GM18861 (cell line): ENCODE results near the gene NME4.
"Not testable (repeated sequence)": the region's sequence is repeated elsewhere in the genome, so short reads cannot be mapped to it uniquely, and the experiment has no call there.

Experiments
- ATAC-seq: cut with Tn5 transposase; IDR thresholded peaks from one replicate; pipeline ENCODE4 v1.9.1; 2021; ENCODE audit not compliant: unreplicated experiment

The NME4 gene

DNA sequence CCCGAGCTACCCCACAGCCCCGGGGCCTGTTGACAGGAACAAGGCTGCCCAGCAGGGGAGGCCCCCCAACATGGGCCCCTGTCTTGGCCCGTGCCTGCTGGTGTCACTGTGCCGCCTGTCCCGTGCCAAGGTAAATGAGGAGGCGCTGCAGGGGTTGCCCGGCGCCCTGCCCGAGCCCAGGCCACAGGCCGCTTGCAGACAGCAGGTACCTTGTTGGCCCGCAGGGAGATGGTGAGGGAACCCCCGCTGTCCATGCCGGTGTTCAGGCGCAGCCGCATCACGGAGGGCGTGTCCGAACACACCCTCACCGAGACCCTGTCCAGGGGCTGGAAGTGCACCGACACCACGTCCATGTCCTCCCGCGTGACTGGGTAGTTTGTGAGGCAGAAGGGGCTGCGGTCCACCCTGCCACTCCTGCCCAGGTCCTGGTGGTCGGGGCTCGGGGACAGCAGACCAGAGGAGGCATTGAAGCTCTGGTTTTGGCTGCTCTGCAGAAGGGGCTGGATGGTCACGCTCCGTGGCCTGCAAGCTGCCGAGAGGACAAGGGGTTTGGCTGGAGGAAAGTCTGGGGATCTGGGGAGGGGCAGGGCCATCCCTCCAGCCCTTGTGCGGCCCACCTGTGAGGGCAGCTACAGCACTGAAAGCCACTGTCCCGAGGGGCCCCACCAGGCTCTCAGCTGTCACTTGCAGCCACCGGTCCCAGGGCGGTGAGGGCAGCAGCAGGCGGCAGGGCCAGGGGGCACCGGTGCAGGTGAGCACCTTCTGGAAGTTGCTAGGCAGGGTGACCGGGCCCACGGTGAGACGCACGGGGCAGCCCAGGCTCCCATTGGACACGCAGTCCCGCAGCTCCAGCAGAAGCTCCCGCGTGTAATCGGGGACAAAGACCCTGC is 20.8 kb upstream of the NME4 start:
- no peak for ATAC-seq

DNA sequence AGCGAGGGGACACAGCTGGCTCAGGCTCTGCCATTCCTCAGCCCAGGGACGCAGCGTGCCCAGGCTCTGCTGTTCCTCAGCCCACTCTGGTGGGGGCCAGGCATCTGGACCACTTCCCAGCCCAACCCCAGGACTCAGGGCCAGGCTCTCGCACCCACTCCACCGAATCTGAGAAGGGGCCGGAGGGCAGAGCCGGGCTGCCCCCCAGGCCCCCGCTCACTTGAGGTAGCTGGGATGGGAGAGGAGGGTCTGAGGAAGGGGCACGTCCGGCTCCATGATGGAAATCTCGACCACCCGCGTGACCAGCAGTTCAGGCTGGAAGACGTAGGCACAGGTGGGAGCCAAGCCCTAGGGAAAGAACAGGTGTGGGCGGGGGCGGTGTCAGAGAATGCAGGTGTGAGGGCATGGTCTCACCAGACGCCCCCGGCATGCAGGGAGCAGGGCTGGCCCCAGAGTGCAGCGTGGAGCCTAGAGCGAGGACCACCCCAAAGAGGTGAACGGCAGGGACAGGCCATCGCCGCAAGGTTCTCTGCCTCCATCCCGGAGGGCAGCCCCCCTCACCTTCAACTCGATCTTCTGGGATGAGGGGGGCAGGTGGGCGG is 20.1 kb upstream of the NME4 start:
- no peak for ATAC-seq

DNA sequence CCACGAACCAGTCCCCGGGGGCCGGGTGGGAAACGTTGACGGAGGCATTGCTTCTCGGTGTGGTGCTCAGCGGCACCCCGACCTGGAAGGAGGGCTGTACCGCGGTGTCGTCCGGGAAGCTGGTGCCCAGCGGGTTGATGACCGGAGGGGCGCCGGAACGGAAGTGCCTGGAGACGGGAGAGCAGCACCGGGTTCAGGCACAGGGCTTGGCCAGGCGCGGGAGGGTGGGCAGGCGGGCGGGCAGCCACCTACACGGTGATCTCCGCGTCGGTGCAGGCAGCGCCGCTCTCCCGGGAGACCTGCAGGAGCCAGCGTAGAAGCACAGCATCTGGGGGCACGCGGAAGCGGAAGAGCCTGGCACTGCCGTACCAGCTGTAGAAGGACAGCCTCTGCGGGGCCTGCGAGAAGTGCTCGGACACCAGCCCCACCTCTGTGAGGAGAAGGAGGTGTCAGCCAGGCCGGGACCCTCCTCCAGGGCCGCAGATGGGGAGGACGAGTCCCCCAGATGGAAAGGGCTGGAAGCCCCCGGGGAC is 19.5 kb upstream of the NME4 start:
- ATAC-seq: no peak

DNA sequence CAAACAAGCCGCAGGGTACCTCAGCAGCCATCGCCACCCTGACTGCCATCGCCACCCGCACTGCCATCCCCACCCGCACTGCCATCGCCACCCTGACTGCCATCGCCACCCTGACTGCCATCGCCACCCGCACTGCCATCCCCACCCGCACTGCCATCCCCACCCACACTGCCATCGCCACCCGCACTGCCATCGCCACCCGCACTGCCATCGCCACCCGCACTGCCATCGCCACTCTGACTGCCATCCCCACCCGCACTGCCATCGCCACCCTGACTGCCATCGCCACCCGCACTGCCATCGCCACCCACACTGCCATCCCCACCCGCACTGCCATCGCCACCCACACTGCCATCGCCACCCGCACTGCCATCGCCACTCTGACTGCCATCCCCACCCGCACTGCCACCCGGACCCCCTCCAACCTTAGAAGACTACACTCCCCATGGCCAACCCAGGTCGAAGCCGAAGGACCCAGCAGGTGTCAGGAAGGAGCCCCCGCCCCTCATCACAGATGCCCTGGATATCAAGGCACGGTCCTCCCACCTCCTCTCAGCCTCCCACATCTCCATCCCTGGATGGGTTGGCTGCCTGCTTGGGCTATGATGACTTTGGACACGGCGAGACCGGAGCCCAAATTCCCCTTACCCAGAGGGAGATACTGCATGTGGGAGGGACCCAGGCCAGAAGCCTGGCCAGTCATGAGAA is 18.7 kb upstream of the NME4 start:
- ATAC-seq: not testable (repeated sequence)

DNA sequence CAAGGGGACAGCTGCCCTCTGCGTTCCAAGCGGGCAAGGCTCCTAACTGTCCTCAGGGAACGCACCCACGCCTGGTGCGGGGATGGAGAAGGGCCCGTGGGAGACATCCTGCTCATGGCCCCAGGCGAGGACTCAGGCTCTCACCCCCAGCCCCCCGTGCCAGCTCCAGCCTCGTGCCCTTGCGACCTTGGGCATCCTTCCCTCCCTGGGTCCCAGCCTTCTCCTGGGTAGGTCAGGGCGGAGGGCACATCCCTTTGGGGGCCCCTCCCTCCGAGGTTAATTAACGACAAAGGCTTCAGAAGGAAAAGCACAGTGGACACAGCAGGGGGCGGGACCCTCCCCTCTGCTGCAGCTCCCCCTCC is 18.2 kb upstream of the NME4 start:
- ATAC-seq: no peak

DNA sequence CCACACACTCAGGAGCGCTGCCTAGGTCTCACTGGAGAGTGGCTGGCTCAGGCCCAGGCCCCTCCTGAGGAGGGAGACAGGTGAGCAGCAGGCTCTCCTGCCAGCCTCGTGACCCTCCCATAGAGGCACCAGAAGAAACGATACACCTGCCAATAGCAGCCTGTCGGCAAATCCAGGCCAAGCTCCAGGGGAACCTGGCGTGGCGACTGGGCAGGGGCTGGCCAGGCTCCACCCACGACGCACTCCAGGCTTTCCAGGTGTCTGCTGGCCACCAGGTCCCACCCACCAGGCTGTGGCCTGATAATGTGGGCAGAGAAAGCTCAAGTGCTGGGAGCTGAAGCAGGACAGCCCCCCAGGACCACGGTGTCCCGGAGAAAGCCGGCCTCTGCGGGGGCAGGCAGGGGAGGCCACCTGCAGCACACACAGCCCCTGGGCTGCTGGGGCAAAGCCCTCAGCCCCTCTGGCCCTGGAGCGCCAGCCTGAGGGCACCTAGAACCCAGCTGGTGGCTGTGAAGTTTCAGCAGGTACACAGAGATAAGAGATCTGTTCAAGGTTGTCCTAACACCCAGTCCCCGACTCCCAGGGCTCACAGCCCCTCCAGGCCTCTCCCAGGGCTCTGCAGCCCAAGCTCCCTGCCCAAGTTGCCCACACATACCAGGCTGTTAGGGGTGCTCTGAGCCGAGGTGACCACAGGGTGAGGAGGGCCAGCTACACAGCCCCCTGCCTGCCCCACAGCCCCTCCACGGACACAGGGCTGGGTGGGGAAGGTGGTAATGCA is 17.6 kb upstream of the NME4 start:
- ATAC-seq: no peak

DNA sequence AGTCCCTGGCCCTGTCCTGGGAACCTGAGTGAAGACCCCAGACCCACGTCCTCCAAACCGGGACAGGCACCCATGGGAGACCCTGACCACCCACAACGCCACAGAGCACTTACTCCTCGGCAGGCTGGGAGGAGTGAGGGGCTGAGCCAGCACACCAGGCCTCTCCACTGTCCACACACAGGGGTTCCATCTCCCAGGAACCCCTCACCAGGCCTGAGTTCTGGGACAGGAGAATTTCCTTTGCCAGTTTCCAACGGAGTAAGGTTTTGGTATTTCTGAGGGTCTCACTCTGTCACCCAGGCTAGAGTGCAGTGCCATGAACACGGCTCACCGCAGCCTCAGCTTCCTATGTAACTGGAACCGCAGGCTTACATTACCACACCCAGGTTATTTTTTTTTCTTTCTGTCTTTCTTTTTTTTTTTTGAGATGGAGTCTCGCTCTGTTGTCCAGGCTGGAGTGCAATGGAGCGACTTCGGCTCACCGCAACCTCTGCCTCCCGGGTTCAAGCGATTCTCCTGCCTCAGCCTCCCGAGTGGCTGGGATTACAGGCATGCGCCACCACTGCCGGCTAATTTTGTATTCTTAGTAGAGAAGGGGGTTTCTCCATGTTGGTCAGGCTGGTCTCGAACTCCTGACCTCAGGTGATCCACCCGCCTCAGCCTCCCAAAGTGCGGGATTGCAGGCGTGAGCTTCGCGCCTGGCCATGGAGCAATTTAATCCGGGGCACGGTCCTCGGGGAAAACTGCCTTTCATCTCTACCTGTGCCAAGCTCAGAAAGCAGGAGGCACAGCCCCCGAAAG is 16.8 kb upstream of the NME4 start:
- no peak for ATAC-seq

DNA sequence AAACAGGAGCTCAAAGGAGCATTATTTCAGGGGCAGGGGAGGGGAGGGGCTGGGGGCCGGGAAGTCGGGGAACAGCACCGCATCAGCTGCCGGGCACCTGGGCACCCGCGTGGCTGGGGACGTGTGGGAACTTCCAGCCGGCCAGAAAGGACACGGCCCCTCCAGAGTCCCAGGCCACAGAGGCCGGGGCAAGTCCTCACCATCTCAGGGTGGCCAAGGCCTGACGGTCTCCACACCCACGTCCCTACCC is 16.3 kb upstream of the NME4 start:
- ATAC-seq: no peak

DNA sequence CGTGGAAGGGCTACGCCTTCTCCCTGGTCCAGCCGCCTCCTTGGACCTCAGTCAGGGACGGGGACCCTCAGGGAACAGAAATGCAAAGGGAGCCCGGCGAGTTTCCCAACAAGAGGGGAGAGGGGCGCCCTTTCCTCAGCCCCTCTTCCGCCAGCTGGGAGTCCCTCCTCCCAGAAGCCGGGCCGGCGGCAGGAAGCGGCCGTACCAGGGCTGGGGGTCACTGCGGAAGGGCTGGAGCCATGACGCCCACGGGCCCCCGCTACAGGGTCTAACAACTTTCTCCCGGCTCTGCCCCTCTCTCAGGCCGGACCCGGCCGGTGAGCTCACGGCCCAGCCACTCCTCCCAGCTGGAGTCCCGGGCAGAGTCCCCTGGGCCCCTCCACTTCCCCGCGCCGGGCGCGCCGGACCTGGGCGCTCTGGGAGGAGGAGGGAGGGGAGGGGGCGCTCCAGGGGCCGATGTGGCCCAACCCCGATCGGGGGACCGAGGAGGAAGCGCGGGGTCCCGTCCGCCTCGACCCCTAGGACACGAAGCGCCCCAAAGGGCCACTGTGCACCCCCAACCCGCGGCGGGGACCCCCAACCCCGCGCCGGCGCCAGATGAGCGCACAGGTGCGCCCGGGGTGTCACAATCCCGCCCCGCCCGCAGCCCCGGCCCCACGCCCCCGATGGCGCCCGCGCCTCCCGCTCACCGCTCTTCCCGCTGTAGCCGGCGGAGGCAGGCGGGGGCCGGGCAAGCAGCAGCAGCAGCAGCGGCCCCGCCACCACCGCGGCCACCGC is 15.8 kb upstream of the NME4 start:
- ATAC-seq: no peak

DNA sequence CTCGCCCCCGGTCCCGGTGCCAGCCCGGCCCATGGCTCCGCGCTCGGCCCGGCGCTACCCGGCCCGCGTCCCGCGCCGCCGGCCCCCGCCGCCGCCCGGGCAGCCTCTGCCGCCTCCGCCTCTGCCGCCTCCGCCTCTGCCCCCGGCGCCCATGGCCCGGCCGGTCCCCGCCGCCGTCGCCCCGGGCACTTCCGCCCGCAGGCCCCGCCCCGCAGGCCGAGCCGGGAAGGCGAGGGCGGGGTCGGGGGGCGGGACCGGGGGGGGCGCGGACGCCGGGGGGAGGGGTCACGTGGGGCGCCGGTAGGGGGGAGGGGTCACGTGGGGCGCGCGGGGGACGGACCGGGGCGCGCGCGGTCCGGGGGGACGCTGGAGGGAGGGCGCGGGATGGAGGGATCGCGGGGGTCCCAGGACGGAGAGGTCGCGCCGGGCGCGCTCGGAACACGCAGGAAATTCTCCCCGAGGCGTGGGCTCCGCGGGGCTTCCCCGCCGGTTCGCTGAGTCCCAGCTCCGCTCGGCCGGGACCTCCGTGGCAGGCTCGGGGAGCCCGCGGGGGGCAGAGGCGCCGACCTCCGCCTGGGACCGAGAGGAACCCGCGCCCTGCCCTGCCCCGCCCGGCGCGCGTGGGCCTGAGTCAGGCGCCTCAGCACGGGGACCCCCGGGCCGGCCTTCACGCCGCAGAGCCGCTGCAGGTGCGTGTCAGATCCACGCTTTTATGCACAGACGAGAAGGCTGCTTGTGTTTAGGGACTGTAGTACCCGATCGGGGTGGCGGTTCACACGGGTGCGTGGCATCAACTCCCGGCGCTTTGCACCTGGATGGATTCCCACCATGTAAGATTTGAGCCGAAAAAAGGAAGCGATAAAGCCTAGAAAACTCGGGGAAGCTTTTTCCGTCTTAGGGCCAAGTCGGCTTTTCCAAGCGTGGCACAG is 14.9 kb upstream of the NME4 start, which contains the start of gene PGAP6:
Gene PGAP6 (minus strand): TSS at position 190 of the 929 bp plus-strand sequence. CDS start 157 bp downstream, at position 33.
- ATAC-seq: no peak

DNA sequence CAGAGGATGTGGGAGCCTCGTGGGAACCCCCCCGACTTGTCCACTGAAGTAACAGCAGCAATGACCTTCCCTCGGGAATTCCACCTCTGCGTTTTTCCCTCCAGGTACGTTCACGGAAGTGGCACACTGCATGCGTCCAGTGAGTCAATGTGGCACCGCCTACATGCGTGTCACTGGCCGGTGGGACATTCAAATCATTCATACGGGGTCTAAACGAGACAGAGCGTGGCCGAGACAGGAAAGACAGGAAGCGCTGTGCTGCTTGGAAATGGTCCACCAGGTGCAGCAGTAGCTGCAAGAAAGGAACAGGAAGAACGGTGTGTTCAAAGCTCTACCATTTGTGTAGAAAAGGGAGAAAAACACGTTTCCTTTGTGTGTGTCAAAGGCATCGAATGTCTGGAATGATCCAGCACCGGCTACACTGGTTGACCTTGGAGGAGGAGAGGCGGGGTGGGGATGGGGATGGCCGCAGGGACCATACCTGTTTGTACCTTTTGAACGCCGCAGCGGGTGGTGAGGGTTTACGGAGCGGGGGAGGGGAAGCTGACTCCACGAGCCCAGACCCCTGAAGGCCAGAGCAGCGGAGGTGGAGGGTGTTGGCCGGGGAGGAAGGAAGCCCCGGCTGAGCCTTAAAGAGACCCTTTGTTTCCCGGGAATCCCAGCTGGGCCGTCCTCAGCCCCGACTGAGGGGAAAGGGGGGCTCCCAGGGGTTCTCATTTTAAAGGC is 13.5 kb upstream of the NME4 start:
- ATAC-seq: no peak

DNA sequence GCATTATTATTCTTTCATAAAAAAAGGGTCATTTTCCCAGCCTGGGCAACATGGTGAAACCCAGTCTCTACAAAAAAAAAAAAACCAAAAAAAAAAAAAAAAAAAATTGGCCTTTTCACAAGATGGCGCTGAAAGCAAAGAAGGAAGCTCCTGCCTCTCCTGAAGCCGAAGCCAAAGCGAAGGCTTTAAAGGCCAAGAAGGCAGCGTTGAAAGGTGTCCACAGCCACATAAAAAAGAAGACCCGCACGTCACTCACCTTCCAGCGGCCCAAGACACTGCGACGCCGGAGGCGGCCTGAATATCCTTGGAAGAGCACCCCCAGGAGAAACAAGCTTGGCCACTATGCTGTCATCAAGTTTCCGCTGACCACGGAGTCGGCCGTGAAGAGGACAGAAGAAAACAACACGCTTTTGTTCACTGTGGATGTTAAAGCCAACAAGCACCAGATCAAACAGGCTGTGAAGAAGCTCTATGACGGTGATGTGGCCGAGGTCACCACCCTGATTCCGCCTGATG is 10.3 kb upstream of the NME4 start:
- ATAC-seq: no peak

DNA sequence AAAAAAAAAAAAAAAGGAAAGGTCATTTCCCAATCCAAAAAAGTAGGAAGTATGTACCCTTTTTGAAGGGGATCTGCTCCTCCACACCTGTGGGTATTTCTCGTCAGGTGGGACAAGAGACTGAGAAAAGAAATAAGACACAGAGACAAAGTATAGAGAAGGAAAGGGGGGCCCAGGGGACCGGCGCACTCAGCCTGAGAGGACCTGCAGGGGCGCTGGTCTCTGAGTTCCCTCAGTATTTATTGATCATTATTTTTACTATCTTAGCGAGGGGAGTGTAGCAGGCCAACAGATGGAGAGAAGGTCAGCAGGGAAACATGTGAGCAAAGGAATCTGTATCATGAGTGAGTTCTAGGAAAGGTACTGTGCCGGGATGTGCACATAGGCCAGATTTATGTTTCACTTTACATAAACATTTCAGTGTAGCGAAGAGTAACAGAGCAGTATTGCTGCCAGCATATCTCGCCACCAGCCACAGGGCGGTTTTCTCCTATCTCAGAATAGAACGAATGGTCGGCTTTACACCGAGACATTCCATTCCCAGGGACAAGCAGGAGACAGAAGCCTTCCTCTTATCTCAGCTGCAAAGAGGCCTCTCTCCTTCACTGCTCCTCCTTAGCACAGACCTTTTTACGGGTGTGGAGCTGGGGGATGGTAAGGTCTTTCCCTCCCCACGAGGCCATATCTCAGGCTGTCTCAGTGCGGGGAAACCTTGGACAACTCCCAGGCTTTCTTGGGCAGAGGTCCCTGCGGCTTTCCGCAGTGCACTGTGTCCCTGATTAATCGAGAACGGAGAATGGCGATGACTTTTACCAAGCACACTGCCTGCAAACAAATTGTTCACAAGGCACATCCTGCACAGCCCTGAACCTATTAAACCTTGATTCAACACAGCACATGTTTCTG is 9.0 kb upstream of the NME4 start:
- not testable (repeated sequence) for ATAC-seq

DNA sequence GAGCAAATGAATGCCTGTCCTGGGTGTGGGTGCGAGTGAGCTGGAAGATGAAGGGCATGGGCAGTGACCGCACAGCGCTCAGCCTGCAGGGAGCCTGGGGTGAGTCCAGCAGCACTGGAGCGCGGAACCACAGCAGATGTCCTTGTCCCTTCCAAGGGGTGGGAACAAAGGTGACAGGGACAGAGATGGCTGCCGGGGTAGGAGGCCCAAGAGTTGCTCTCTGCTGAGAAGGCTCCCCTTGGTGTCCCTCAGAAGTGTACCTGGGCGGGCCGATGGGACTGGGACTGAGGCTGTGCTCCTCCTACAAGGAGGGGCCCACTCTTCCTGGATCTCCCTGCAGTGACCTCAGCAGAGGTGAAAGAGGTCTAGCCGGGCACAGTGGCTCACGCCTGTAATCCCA is 7.6 kb upstream of the NME4 start:
- ATAC-seq: no peak

DNA sequence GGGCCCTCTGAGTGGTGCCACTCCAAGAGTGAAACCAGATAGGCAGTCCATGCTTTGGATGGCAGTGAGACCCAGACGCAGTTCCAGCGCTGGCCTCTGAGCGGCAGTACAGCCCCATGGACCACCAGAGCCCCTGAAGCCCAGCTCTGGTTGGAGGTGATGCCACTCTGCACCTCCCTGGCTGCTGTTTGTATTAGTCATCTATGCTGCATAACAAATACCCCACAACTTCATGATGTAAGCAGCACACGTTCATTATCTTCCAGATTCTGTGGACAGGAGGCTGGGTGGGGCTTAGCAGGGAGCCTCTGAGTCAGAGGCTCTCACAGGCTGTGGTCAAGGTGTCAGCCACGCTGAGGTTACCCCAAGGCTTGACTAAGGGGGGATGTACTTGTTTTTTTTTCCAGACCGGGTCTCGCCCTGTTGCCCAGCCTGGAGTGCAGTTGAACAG is 5.1 kb upstream of the NME4 start:
- no peak for ATAC-seq

DNA sequence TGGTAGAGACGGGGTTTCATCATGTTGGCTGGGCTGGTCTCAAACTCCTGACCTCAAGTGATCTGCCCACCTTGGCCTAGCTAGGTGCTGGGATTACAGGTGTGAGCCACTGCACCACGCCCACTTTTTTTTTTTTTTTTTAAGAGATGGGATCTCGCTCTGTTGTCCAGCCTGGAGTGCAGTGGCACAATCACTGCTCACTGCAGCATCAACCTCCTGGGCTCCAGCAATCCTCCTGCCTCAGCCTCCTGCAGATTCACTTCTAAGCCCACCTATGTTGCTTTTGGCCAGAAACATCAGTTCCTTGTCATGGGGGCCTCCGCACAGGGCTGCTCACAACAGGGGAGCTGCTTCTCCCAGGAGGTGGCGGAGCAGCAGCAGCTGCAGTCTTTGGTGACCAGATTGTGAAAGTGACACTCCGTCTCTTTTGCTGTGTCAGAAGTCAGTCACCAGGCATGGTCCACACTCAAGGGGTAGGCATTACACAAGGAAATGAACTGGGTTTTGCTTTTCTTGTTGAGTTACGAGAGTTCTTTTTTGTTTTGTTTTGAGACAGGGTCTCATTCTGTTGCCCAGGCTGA is 4.5 kb upstream of the NME4 start:
- ATAC-seq: no peak
